SK-N-SH (cell line): ENCODE data around the gene MYOCD. TPM values are rescaled to one million over a fixed set of nuclear protein-coding genes. Genes with fewer than 3 reads are reported as not detected.

ENCODE experiments used
- CTCF ChIA-PET: fragments of 300-600, 350-600 bp; formaldehyde crosslinking; extraction: SDS; loops from one replicate; lab custom pipeline; 2021; lab: Yijun Ruan, JAX
- POLR2A ChIA-PET: fragments of 350-600 bp; sonication (Branson Sonifier 250); formaldehyde crosslinking; extraction: SDS; loops from one replicate; lab custom pipeline; 2020; ENCODE audit warnings: antibody characterized with exemption, inconsistent platforms; lab: Yijun Ruan, JAX
- DNase-seq: peaks from one replicate; pipeline ENCODE4 v3.0.0; 2012
- H2AFZ ChIP-seq: fragments of 200-600 bp; sonication (generic); 2 replicates; pipeline ENCODE4 v1.8.1; 2016; ENCODE audit warnings: antibody characterized with exemption, mild to moderate bottlenecking, low read depth
- H3F3A ChIP-seq: fragments of 200-600 bp; sonication (generic); replicated peaks from 2 replicates; pipeline ENCODE3; 2016; ENCODE audit warnings: antibody characterized with exemption, mild to moderate bottlenecking; ENCODE audit not compliant: insufficient read depth
- H3K27ac ChIP-seq, 2 experiments: fragments of 200-500 bp in 1 of 2; fragments of 200-600 bp in 1 of 2; sonication (Bioruptor generic) in 1 of 2; sonication (generic), shearing (Covaris generic) in 1 of 2; 2 replicates each; pipeline versions ENCODE4 v1.5.1 to v1.6.1; 2014 to 2016; ENCODE audit warnings: low read depth in 2 of 2, inconsistent platforms in 1 of 2, low read length in 1 of 2, mild to moderate bottlenecking in 1 of 2, mixed read lengths in 1 of 2
- H3K27me3 ChIP-seq: fragments of 200-600 bp; sonication (generic), shearing (Covaris generic); 2 replicates; pipeline ENCODE4 v1.6.1; 2016; ENCODE audit warnings: mixed run types; ENCODE audit not compliant: insufficient read depth
- H3K36me3 ChIP-seq, 2 experiments: fragments of 200-500 bp in 1 of 2; fragments of 200-600 bp in 1 of 2; sonication (Bioruptor generic) in 1 of 2; sonication (generic) in 1 of 2; replicated peaks in 1 of 2; 2 replicates each; pipeline versions ENCODE3 to v1.5.1; 2014 to 2016; ENCODE audit warnings: low read length in 1 of 2, mild to moderate bottlenecking in 1 of 2; ENCODE audit not compliant: insufficient read depth in 2 of 2, control insufficient read depth in 1 of 2
- H3K4me1 ChIP-seq, 2 experiments: fragments of 200-500 bp in 1 of 2; fragments of 200-600 bp in 1 of 2; sonication (Bioruptor generic) in 1 of 2; sonication (generic), shearing (Covaris generic) in 1 of 2; 2 replicates each; pipeline versions ENCODE4 v1.5.1 to v1.6.1; 2014 to 2016; ENCODE audit warnings: low read depth in 1 of 2, low read length in 1 of 2, mixed run types in 1 of 2; ENCODE audit not compliant: insufficient read depth in 2 of 2, control insufficient read depth in 1 of 2
- H3K4me2 ChIP-seq: fragments of 200-600 bp; sonication (generic), shearing (Covaris generic); 2 replicates; pipeline ENCODE4 v1.6.1; 2017; ENCODE audit warnings: mixed run types
- H3K4me3 ChIP-seq, 2 experiments: fragments of 200-500 bp in 1 of 2; fragments of 200-600 bp in 1 of 2; sonication (Bioruptor generic) in 1 of 2; sonication (generic), shearing (Covaris generic) in 1 of 2; 2 replicates each; pipeline versions ENCODE4 v1.5.1 to v1.8.1; 2014 to 2016; ENCODE audit warnings: low read depth in 2 of 2, inconsistent platforms in 1 of 2, low read length in 1 of 2, mild to moderate bottlenecking in 1 of 2, mixed read lengths in 1 of 2, moderate library complexity in 1 of 2
- H3K79me2 ChIP-seq: fragments of 200-600 bp; sonication (generic); 2 replicates; pipeline ENCODE4 v1.8.1; 2017; ENCODE audit warnings: mild to moderate bottlenecking; ENCODE audit not compliant: insufficient read depth
- H3K9ac ChIP-seq: fragments of 200-600 bp; sonication (generic); 2 replicates; pipeline ENCODE4 v1.6.1; 2017; ENCODE audit warnings: mixed run types
- H3K9me2 ChIP-seq: fragments of 200-600 bp; sonication (generic); 2 replicates; pipeline ENCODE4 v1.6.1; 2017; ENCODE audit warnings: mixed run types
- H3K9me3 ChIP-seq: fragments of 200-600 bp; sonication (generic); 2 replicates; pipeline ENCODE4 v1.6.1; 2017; ENCODE audit warnings: mixed run types, mild to moderate bottlenecking, moderate library complexity
- H4K20me1 ChIP-seq: fragments of 200-600 bp; sonication (generic); 2 replicates; pipeline ENCODE4 v1.6.1; 2017; ENCODE audit warnings: mild to moderate bottlenecking, mixed run types; ENCODE audit not compliant: insufficient read depth
- CHD2 ChIP-seq: fragments of 150-350 bp; IDR thresholded peaks from 2 replicates; pipeline ENCODE4 v1.6.1; 2018; ENCODE audit warnings: low read length; ENCODE audit not compliant: partially characterized antibody
- EZH2phosphoT487 ChIP-seq: fragments of 200-600 bp; sonication (generic); IDR thresholded peaks from 2 replicates; pipeline ENCODE4 v1.6.1; 2017; ENCODE audit warnings: low read depth, mixed run types, mild to moderate bottlenecking, antibody characterized with exemption, moderate library complexity, borderline replicate concordance
- FOXM1 ChIP-seq: IDR thresholded peaks from 2 replicates; pipeline ENCODE4 v1.4.0; 2012; ENCODE audit warnings: low read depth, mild to moderate bottlenecking
- JUND ChIP-seq: IDR thresholded peaks from 2 replicates; pipeline ENCODE4 v1.4.0; 2012
- NRF1 ChIP-seq: IDR thresholded peaks from 2 replicates; pipeline ENCODE4 v1.6.1; 2012; ENCODE audit warnings: low read depth, mild to moderate bottlenecking, low read length
- REST ChIP-seq: IDR thresholded peaks from 2 replicates; pipeline ENCODE4 v1.6.1; 2012; ENCODE audit warnings: mild to moderate bottlenecking, low read depth, low read length, moderate library complexity
- TEAD4 ChIP-seq: IDR thresholded peaks from 2 replicates; pipeline ENCODE4 v1.4.0; 2012; ENCODE audit warnings: mild to moderate bottlenecking, borderline replicate concordance; ENCODE audit not compliant: insufficient read depth
- WGBS: methylation state at CpG from one replicate; pipeline ENCODE4 v1.1.6; 2017; ENCODE audit warnings: low lambda C conversion rate; 5-methylcytosine and 5-hydroxymethylcytosine counted together
- polyA plus RNA-seq, 3 experiments: library from polyadenylated mRNA; depleted of rRNA; stranded (reverse); fragments of >200 nt; gene quantifications; 2 replicates each; pipeline ENCODE4 v1.2.3, GENCODE V29; 2012

Gene MYOCD
- polyA plus RNA-seq, 1 of the 3 experiments (the other 2 are of a cell fraction), result not detected

DNA sequence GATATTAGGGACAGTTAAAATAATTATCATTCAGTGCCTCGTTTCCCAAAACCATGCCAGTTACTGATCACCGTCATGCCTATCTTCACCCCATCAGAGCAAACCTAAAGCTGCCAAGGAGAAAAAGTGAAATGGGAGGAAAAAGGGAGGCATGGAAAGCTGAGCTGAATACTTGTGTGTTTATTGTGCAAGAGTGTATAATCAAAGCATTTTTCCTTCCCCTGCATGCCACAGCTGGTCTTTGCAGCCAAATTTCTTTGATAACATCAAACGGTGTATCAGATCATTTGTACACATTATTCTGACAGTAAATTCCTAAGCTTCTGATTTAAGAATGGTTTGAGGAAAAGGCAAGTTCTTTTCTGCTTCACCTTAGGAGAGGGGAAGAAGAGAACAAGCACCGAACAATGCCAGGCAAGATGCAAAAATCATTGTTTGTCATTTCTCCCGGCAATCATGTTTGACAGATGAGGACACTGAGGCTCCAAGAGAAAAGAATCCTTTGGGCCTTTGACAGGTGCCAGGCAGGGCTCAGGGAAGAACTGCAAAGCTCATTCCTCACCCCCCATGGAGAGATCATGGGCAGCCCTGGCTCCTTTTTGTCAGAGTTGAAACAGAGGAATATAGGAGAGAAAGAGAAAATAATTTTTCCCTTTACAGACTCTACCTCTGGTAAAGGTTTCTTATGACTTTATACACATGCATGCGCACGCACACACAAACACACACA, 72.2 kb downstream of the MYOCD start:
- ChIA-PET CTCF (no interaction called here), POLR2A (no interaction called here)
- H3K9me2 ChIP-seq, result no peaks in the 10 kb centered on the region
- peaks cover 60% of the 10 kb centered on the region for H3K27me3 ChIP-seq
- no peak overlapping the region for H3K4me3 ChIP-seq
- no peak overlapping the region for H3K4me2 ChIP-seq
- H3K4me1 ChIP-seq, result no peaks in the 10 kb centered on the region
- no peak for DNase-seq
- 12% methylated on average over 7 of the region's 7 CpGs for WGBS
- no peaks in the 10 kb centered on the region for H3K79me2 ChIP-seq
- H3K36me3 ChIP-seq, result no peaks in the 10 kb centered on the region
- H2AFZ ChIP-seq, result no peak overlapping the region
- TF ChIP-seq JUND, result no peak
- no peak overlapping the region for H3K27ac ChIP-seq
- H3K9ac ChIP-seq, result no peak overlapping the region
- H3K9me3 ChIP-seq, result no peaks in the 10 kb centered on the region
- H4K20me1 ChIP-seq, result no peaks in the 10 kb centered on the region
- no peaks in the 10 kb centered on the region for H3F3A ChIP-seq

- H3K4me1 ChIP-seq, result no peaks in the 10 kb centered on the region
- 21% methylated on average over 2 of the region's 2 CpGs for WGBS
- H3K79me2 ChIP-seq, result no peaks in the 10 kb centered on the region
- H2AFZ ChIP-seq, result no peak overlapping the region
- DNase-seq, result no peak
- no peak overlapping the region for H3K27ac ChIP-seq
- ChIA-PET POLR2A (no interaction called here), CTCF (no interaction called here)
- no peak overlapping the region for H3K9ac ChIP-seq
- H4K20me1 ChIP-seq, result no peaks in the 10 kb centered on the region
- no peak for TF ChIP-seq NRF1
- TF ChIP-seq EZH2phosphoT487, result no peak
- H3K36me3 ChIP-seq, result no peaks in the 10 kb centered on the region
- no peaks in the 10 kb centered on the region for H3F3A ChIP-seq
- H3K27me3 ChIP-seq, result peaks cover 60% of the 10 kb centered on the region
- H3K4me3 ChIP-seq, result no peak overlapping the region
- H3K9me3 ChIP-seq, result no peaks in the 10 kb centered on the region
- H3K9me2 ChIP-seq, result no peaks in the 10 kb centered on the region
- no peak overlapping the region for H3K4me2 ChIP-seq
Measured at GRCh38 chr17:12738624-12739023, 72.9 kb downstream of the MYOCD start.

DNA sequence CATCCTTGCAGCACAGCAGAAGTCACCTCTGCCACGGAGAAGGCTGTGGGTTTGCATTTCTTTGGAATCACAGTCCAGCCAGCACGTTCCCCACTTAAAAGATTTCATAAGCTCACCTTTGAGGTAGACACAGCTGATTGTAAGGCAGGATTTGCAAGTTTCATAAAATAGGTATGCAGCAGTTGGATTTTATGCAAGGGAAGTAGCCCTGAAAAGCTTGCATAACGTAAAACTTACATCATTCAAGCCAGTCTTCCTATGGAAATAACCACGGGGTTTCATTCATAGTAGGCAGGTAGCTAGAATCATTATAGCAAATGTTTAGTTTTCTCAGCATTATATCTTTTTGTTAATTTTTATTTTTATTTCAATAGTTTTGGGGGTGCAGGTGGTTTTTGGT, 73.8 kb downstream of the MYOCD start:
- Histone ChIP-seq H3F3A (no peaks in the 10 kb centered on the region), H3K9me2 (no peaks in the 10 kb centered on the region), H3K4me1 (no peaks in the 10 kb centered on the region), H3K9me3 (no peaks in the 10 kb centered on the region), H3K27ac (no peak overlapping the region), H3K4me2 (no peak overlapping the region), H2AFZ (no peak overlapping the region), H4K20me1 (no peaks in the 10 kb centered on the region), H3K4me3 (no peak overlapping the region), H3K27me3 (peaks cover 60% of the 10 kb centered on the region), H3K36me3 (no peaks in the 10 kb centered on the region)
- POLR2A ChIA-PET, result no interaction called here
- CTCF ChIA-PET, result no interaction called here
- TF ChIP-seq TEAD4 (no peak), REST (no peak), FOXM1 (no peak), CHD2 (no peak)
- TF ChIP-seq, all 33 proteins: peak for 0
- H3K9ac ChIP-seq, result no peak overlapping the region
- WGBS, result 16% methylated on average over 4 of the region's 4 CpGs
- no peaks in the 10 kb centered on the region for H3K79me2 ChIP-seq
- no peak for DNase-seq
